Measurements from ENCODE around the gene TNRC6A.

- TF ChIP-seq GATA3 (IDR thresholded peaks at IDR 0.05; ENCODE audit: low read depth, low read length) = no peak
- no peak for TF ChIP-seq GATA2 (IDR thresholded peaks at IDR 0.05; ENCODE audit: low read depth, low read length)
Measured at GRCh38 chr16:24800586-24800985, 71.1 kb downstream of the TNRC6A start.
